ENCODE results near the gene TSPAN9.

Gene TSPAN9

DNA sequence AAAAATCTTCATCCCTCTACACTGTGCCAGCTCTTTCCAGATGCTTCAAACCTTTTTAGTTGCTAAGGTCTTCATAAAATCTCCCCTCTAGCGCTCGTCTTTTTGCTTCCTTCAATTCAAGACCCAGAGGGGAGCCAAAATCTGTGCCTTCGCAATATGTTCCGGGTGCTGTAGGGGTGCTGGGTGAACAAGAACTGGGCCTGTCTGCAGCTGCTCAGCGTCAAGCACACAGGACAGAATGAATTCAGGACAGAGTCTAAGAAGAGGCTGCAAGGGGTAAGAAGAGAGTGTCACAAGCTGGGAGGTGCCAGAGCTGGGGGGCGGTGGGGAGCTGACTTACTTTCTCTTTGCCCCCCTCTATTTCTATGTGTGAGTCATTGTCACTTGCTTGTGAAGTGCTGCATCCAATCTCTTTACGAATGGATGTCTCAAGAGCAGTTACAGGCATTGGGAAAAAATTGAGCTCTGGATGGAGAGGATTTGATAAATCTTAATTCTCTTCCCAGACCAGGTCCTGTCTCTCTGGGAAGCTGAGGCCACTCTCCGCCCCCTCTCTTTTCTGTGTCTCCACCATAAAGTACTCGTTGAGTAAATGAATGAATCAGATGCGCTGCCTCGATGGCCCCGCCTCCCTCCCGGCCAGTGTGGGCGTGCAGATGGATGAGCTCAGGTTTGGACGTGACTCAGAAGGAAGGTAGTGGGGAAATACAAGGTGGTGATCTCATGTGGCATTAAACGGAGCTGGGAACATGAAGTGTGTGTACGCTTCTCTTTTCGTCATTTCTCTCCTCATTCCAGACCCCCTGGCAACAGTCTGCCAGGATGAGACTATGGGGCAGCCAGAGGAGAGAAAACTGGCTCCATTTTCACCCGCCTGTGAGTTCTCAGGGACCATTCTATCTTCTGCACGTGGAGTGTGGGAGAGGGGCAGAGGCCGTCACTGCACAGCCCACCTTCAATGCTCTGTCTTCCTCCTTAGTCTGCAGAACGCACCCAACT is 91.3 kb downstream of the TSPAN9 start:
- peak; percentile 85 for DNase-seq

DNA sequence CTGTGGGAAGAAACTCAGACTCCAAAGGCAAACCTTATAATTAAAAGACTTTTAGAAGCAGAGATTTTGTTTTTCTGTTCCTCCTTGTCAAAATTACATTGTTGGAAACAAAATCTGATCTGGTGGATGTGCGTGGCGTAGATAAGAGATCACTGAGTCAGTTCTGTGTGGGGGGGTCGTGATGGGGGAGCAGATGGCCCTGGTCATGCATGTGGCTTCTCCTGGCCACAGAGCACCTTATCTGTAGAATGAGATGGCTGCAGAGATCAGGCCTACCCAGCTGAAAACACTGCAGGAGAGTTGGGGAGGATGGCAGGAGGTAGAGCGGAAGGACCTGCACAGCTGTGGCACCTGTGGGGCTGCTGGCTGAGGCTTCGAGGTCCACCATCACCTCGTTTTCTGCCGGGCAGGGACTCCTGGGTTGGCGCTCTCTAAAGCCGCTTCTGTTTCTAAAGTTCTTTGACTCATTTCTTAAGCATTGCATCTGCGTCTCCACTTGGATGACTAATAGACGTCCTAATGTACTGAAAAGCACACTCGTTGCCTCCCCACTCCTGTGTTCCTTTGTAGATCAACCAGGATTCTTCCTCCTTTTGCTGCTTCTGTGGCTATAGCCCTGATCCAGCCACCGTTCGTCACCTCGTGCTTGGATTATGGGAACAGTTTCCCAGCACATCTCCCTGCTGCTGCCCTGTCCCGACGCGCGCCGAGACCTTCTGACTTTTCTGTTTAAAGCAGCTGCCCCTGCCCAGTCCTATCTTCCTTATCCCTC is 93.4 kb downstream of the TSPAN9 start:
- peak; percentile 76 for DNase-seq

DNA sequence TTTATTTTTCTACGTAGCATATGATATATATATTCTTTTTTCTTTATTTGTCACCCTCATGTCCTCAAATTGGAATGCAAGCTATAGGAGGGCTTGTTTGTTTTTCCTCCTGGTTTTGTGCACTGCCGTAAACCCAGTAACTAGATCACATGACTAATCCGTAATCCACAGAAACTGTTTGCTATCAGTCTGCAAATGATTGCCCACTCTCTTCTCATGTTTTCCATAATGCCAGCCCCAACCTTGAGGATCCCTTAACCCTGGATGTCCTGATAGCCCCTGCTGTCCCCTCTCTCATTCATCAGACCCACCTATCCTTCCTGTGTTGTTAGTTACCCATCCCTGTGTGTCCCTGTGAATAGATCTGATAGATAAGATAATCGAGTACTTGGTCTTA is 94.0 kb downstream of the TSPAN9 start:
- DNase-seq: no peak

DNA sequence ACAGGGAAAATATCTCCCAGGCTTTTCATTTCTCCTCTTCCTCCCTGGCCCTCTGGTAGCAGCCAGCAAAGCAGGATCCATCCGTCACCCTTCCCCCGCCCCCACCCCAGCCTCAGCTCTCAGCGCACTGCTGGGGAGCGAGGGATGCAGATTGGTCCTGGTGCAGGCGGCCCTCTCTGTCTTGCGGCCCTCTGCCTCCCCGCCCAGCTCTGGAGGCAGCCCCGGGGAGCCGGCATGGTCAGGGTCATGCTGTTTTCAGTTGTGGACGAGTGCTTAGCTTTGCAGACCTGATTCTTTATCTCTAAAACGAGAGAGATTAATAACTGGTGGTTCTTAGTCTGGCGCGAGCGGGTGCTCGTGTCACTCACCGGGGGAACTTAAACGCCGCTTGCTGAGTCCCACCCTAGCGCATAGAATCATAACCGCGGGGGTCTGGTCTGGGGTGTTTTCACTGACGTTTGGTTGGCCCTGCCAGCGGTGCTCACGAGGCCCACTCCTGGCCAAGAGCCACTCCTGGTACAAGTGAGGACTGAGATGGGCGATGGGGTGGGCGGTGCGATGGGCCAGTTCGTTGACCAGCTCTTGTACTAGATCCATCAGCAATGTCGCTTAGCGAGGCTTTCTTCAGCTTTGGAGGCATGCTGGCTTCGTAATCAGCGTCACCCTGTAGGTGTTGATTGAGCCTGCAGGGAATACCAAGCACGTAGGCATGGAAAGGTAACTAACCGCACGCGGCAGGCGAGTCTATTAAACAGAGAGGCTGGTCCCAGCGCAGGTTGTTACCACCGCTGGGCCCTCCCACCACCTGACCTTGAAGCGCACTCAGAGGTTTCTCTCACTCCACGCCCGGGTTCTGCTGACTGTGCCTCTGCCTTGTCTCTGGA is 95.2 kb downstream of the TSPAN9 start:
- no peak for DNase-seq

DNA sequence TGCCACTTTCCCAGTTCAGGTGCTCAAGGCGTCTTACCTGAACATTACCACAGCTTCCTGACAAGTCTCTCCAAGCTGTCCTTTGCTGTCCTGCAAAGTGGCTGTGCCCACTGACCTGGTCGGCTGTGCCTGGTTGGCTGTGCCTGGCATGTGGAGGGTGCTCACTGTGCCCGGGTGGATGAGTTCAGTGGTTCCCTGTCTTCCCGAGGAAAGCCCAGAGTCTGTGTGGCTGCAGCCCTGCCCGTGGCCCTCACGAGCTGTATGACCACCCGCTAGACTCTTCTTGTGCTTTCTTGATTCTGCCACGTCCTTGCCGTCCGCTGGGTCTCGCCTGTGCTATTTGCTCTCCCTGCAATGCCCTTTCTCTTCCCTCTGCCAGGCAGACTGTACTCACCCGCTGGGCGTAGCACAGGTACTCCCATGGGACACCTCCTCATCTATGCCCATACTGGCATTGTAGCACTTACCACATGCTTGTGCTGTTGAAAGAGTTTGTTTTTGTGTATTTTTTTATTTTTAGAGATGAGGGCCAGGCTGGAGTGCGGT is 95.9 kb downstream of the TSPAN9 start:
- DNase-seq: no peak

DNA sequence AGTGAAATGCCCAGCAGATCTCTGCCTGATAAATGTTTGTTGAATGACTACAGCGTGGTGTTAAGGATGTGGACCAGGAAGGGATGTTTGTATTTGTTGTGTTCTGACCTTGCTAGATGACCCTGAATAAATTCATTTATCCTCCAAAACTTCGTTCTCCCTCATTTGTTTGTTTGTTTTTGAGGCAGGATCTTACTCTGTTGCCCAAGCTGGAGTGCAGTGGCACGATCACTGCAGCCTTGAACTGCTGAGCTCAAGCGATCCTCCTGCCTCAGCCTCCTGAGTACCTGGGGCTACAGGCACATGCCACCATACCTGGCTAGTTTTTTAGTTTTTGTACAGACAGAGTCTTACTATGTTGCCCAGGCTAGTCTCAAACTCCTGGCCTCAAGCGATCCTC is 96.7 kb downstream of the TSPAN9 start:
- no peak for DNase-seq

DNA sequence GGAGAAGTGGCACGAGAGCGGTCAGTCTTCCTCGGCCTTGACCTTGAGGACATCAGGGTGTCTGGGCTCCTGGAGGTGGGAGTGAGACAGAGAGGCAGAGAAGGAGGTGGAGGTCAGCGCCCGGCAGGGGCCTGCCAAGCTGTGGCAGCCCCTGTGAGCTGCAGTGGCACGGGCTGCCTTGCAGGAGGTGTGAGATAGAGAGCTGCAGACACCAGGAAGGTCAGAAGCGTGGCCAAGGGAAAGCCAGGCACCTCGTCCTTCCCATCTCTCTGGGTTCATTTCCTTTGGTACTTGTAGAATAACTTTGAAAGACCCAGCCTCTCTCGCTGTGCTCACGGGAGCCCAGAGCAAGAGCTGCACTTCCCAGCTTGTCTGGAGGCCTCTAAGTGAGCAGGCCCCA is 98.1 kb downstream of the TSPAN9 start:
- no peak for DNase-seq

DNA sequence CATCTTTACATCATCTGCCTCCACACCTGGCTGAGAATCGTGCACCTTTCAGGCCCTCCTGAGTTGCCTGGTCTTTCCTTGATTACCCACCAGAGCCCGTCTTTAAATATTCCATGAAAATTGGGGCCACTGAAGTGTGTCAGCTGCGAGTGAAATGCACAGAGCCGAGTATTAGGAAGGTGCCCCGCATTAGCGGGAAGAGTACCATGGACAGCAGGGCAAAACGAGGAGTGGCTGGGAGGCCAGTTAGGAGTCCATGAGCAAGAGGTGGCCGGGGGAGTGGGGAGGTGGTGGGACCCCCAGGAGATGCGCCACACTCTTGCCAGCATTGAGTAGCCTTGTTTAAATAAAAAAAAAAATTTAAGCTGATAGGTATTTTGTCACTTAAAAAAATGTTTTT is 99.6 kb downstream of the TSPAN9 start:
- no peak for DNase-seq

DNA sequence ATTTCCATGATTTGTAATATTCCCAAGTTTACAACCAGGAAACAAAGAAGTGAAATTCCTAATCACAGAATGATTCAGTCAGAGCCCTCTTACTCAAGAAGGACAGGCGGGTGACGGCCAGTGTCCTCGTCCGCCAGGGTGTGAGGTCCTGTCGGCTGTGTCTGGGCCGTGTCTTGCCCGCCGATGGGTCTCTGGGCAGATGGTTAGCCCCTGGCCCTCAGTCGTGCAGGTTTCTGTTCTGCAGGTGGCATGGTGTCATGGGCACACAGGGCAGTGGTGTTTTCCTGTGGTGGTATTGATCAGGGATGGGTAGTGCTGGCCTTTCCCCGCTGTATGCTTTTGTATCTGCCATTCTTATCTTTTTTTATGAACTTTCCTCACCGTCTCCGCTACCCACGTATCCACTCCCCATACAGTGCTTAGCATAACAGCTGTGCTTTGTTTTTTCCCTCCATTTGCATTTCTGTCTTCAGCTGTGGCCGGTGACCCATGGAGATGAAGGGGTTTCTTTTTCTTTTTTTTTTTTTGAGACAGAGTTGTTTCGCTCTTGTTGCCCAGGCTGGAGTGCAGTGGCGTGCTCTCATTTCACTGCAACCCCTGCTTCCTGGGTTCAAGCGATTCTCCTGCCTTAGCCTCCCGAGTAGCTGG is 100.7 kb downstream of the TSPAN9 start:
- DNase-seq: no peak

DNA sequence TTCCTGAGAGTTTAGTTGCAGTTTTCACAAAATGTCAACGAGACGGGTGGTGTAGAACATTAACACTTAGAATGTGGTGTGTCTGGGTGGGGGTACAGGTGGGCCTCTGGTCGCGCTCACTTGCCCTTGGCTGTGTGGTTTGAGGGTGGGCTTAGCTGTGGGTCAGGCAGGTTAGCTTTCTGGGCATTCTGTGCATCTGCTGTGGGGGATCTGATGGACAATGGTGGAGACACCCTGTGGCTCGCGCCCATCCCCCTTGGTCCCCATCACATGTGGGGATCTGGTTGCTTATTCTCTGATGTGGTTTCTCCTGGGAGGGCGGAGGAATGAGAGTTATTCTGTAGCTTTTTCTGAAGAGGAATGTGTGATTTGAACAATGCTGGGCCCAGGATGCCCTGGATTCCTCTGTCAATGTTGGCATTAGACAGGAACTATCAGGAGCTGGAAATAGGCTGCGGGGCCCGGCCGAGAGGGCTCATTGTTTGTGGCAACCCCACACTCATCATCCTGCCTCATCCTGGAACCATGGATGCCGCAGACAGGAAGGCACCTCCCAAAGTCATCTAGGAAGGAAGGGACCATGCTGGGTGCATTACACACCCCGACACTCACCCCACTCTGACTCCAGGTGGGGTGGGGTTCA is 101.6 kb downstream of the TSPAN9 start:
- no peak for DNase-seq

DNA sequence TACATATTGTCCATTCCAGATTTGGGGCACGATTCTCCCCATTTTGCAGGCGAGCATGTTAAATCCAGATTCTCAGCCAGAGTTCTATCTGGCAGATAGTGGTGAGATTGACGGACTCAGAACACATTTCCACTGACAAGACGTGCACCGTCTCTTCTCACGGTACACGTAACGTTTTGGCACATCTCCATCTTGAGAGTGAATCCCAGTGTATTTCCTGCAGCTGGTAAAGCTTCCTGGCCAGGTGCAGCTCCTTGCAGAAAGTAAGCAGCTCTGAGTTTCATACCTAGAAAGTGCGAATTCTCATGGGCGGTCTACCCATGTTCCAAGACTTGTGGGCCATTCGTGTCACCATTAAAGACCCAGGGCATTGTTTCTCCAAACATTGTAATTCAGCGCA is 102.6 kb downstream of the TSPAN9 start:
- no peak for DNase-seq

DNA sequence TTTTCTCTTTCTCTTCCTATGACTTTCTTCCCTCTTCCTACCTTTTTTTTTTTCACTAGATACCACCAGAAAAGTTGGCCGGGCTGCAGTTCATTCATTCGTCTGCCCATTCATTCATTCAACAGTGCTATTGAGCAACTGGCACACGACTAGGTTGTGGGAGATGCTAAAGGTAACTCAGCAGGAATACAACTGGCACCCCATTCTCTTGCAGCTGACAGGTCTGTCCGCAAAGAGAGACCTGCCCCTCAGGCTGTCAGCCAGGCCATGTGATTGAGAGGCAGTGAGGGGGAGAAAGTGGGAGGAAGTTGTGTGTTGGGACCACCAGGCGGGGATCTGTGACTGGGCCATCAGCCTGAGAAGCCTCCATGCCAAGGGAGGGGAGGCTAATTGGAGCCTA is 105.2 kb downstream of the TSPAN9 start:
- no peak for DNase-seq

DNA sequence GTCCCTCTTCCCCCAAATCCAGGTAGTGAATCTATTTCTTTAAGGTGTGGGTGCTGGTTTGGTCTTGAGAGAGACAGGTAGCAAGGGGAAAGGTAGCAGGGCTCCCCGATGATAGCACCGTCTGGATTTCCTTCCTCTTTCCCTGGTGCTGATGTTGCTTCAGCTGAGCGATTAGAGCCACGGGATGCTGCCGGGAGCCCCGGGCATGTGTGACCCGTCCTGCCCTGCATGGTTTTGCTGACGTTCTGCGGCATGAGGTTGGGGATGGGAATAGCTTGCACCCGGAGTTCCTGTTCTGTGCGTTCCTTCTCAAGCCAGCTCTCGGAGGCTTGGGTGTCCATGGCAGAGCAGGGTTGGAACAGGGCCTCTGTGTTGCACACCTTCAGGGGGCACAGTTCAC is 107.3 kb downstream of the TSPAN9 start:
- no peak for DNase-seq

DNA sequence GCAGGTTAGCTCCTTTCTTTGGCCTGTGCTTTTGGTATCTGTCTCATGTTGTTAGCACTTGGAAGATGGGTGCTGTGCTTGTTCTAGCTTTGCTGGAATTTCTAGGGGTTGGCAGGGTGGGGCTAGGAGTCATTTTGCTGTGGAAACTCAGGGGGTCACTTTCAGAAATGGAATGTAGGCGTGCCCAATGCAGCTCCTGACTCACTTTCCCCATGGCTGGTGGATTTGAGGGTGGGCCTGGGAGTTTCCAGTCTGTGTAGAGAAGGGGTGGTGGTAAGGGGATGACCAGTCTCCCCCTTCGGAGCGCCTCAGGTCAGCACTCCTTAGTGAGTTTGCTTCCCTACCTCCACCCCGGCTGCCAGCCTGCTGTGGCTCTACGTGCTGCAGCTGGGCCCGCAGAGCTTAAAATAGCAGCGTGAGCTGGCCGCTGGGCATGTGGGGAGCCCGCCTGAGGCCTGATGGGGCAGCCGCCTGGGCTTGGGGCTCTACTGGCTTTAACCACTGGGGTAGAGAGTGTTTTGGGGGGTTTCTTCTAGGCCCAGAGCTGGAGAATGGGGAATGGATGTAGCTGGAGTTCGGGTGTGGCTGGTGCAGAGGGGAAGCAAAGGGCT is 108.2 kb downstream of the TSPAN9 start:
- DNase-seq: no peak

DNA sequence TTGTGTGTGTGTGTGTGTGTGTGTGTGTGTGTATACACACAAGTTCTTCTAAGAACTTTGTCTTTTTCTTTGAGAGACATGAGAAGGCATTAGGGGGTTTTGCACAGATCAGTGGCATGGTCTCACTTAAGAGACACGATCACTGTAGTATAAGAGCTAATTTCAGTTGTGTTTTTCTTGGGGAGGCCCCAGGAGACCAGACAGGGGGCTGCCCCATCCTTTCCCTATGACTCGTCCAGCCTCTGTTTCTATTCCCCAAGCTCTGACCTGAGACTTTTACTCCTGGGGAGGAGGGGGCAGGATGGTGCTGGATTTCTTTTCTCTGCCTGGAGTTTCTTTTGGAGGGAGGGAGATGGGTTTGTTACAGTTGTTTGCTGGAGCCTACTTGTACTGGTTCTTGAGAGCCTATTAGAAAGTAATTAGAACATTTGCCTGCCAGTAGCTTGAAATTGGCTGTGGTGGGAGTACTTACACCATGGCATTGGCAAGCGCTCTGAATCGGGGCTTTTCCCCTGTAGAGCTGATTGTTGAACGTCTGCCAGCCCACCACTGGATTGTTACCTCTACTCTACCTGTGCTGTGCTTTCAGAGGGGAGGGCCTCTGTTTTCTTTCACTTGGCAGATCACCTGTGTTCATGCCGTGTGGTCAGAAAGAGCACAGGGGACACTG is 109.5 kb downstream of the TSPAN9 start:
- DNase-seq: no peak

DNA sequence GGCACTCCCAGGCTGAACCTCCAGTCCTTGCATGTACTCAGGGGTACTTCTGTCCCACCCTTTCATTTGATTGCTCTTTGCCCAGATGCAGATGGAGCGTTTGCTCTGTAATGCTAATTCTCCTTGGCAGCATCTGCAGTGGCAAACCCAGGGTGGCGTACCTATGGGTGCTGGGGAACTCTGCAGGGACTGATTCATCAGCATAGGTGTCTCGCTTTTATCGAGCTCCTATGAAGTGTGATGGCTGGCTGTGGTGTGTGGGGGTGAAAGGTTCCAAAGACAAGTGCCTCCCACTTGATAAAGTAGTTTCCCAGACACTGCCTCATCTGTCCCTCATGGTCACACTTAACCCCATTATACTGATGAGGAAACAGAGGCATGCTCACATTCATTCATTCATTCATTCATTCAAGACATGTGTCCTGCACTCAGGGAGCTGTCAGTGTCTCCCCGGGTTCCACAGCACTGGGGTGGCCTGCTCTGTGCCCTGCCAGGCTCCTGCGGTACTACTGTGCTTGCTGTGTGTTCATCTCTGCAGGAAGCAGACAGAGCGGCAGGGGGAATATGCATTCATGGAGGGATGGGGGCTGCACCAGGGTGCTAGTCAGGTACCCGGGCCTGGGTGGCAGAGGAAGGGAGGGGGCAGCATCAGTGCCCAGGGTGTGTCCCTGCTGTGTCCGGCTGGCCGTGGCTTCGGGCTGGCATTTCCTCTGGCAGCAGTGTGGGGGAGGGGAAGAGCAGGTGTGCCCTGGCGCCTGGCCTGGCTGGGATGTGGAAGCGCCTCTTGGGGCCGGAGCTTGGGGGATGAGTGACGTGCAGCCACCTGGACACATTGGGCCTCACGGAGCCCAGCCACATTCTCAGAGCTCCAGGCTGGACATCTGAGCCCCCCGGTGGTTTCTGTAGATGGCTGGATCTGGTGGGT is 110.9 kb downstream of the TSPAN9 start:
- no peak for DNase-seq

DNA sequence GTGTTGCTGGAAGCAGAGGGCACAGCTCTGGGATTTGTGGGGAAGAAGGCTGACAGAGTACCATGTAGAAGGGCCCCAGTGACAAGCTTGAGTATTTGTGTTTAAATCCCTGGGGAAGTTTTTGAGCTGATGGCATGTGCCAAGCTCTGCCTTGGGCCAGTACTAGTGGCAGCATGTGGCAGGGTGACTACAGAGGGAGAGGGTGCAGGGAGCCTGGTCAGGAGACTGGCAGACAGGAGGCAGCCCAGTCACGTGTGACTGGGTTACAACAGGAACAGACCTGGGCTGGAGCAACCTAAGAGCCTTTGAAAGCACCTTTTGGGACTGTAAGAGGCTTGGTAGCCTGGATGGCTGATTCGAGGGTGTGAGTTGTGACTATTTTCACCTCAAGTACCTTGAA is 112.1 kb downstream of the TSPAN9 start:
- DNase-seq: no peak

DNA sequence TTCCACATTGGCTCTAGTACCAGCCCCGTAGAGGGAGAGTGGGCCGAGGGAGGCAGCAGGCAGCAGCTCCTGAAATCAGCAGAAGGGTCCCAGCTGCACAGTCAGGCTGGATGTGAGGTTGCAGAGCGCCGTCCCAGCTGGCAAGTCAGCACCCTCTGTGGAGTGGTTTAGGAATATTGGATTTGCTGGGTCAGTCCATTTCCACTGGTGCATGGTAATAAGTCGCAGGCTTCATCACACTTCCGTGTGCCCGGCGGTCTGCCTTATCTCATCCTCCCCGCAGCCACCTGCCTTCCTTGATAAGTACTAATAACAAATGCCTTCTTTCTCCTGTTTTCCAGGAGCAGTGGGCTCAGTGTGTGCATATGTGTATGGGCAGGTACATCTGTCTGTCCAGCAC is 112.9 kb downstream of the TSPAN9 start:
- no peak for DNase-seq

DNA sequence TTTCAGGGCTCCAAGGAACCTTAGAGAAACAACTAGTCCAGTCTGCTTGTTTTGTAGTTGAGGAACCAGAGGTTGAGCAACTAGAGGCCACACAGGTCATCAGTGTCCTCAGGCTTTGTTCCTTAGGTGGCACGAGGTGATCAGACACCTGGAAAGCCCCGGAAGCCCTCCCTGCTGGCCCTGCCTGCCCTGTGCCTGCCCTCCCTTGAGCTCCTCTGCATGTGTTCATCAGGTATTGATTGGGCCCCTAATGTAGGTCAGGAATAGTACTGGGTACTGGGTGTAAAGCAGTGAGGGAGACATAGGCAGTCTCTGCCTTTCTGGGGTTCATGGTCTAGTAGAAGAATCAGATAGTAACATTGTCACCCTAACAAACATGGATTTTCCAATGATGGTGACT is 114.3 kb downstream of the TSPAN9 start:
- no peak for DNase-seq

DNA sequence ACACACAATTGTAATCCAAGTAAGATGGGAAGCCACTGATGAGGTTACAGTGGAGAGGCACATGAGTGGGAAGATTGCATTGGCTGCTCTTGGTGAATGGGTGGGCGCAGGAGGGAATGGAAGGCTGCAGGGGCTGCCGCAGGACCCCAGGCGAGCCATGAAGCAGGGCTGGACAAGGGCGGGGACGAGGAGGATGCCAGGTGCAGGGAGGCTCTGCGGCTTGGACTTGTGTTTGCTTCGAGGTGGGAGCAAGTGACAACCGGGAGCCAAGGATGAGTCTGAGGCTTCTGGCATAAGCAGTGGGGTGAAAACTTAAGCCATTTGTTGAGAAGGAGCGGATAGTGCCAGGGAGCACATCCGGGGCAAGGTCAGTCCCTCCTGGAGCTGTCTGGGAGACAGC is 115.0 kb downstream of the TSPAN9 start:
- no peak for DNase-seq

Data from amniotic stem cell (primary cell).